GM18907 (cell line): ENCODE results near the gene PIBF1.
A peak's percentile ranks its signal among the peaks of the same experiment; 100 is the strongest.
"Not testable (repeated sequence)": the region's sequence is repeated elsewhere in the genome, so short reads cannot be mapped to it uniquely, and the experiment has no call there.

Source experiments
- ATAC-seq: cut with Tn5 transposase; IDR thresholded peaks from one replicate; pipeline ENCODE4 v1.9.1; 2021; ENCODE audit warnings: mild to moderate bottlenecking, moderate library complexity; ENCODE audit not compliant: unreplicated experiment

PIBF1 gene

DNA sequence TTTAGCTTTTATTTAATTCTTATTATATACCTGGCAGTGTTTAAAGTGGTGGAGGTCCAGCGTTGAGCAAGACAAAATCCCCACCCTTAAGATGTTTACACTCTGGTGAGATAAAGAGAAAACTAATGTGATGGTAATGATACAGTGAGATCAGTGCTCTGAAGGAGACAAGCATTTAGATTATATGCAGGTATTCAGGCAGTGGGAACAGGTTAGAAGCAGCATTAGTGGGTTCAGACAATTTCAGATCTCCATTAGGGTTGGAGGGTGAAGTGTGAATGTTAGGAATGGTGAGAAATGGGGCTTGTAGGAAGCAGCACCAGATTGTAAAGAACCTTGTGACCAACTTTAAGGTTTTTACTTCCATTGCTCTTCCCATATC, 39.0 kb downstream of the PIBF1 start:
- no peak for ATAC-seq

DNA sequence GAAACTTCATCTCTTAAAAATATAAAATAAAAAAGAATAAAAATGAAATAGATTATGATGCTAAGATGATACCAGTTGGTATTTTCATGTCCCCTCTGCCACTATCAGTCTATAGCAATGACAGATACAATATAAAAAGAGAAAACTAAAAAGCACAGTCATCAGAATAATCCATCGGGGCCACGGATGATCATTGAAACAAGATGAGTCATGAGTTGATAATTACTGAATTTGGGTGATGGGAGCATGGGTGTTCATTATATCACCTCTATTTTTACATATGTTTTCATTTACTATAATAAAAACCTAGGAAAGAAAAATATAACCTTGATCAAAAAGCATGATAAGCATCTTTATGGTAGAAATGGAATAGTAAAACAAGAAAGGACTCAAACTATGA, 41.1 kb downstream of the PIBF1 start:
- no peak for ATAC-seq

DNA sequence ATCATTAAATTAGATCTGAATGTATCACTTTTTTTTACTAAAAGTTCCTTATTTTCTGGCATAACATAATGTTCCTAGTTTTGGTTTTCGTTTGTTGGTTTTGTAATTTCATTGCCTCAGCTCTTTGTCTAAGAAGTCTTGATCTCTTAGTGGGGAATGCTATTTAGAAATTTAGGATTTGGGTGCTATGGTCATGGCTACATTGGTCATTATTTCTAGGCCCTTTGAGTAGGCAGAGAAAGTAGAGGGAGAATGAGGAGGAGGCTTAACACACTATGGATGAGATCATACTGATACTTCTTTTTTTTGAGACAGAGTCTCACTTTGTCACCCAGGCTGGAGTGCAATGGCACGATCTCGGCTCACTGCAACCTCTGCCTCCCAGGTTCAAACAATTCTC, 41.8 kb downstream of the PIBF1 start:
- no peak for ATAC-seq

DNA sequence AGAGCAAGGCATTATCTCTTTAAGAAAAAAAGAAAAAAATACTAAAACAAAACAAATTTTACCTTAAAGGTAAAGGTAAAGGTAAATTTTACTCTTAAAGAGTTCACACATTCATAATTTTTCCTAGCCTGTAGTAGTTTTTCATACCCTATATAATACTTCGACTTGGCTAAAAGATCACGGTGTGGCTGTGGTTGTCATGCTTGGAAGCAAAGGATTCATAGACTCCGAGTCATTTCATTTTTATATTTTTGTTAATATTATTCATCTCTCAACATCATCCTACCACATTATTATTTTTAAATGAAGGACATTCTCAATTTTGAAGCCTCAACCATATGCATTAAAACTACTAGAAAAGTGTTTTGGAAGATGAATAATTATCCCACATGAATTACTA, 52.7 kb downstream of the PIBF1 start:
- no peak for ATAC-seq

DNA sequence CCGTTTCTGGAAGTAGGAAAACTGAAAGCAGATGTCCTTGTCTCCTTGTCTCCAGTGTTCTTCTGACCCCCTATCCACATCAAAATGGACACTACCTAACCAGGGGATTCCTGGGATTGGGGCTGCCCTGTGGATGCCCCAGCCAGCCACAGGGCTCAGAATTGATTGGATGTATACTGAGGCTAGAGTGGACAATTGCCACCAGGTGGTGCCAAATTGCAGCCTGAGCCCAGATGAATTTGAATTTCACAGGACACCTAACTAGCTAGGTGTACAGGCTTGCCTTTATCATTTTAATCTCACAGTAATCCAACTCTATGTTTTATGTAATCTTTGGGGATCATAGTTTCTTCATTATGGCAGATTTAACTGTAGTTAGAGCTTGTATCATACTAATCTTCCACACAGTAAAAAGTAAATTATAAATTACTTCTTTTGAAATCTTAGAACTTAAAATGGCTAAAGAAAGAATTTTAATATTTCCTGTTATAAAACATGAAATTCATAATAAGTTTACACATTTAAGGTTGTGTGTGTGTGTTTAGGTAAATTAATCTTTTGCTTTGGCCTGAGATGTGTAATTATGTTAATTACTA, 58.0 kb downstream of the PIBF1 start:
- ATAC-seq, result peak; percentile 94

DNA sequence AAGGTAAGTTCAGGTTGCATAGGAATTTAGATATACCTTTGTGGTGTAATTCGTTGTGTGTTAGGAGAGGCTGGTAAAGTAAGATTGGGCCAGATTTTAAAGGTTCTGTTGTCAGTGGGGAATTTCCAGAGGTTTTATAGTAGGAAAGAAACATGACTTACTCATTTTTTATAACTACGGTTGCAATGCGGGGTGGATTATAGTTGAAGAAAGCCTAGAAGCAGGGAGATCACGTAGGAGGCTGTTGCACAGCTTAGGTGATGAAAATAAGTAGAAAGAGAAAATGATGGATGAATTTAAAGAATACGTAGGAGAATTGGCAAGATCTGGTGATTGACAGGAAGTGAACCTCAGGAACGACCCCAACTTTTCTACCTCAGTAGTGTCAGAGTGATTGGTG, 61.1 kb downstream of the PIBF1 start:
- ATAC-seq, result no peak

DNA sequence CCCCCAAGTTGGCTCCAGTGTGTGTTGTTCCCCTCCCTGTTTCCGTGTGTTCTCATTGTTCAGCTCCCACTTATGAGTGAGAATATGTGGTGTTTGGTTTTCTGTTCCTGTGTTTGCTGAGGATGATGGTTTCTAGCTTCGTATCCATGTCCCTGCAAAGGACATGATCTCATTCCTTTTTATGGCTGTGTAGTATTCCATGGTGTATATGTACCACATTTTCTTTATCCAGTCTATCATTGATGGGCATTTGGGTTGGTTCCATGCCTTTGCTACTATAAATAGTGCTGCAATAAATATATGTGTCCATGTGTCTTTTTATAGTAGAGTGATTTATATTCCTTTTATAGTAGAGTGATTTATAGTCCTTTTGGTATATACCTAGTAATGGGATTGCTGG, 63.2 kb downstream of the PIBF1 start:
- ATAC-seq, result not testable (repeated sequence)

DNA sequence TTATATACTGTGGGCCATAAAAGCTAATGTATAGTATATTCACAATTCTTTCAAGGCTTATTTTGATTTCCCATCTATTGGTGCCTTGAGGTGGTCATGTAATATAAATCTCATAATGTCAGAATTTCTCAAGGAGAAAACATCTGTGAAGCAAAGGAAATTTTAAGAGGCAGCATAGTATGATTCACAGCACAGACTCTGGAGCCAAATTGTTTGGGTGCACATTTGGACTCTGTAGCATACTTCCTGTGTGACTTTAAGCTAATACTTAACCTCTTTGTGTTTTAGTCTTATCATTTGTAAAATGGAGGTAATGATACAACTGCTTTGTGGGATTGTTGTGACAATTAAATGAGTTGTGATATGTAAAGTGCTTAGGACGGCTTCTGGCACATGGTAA, 67.6 kb downstream of the PIBF1 start:
- ATAC-seq, result no peak

DNA sequence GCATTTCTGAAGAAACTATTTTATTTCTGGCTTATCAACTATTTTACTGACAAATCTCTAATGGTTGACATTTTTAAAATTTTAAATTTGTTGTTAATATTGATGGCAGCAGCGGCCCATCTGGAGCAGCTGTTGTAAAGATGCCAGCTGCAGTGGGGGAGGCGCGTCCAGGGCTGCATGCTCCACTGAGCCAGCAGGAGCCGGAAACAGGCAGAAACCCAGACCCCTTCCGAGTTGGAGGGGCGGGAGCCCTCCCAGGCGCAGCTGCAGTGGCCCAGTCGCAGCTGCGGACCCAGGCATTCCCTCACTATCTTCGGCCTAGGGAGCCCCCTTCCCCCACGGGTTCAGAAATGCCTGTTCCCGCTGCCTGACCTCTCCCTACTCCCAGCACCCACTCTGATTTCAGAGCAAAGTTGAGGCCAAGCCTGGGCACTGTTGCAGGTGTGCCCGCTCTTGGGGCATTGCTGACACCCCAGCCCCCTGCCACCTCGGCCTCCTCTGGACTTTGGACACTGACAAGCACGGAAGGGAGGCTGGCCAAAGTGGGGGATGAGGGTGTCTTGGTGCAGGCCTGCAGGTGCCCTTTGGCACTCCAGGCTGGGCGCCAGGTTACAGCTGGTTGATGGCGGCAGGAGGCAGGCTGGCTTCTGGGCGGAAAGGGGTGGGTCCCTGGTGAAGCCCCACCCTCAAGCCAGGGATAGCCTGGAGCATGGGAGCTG, 69.2 kb downstream of the PIBF1 start:
- ATAC-seq, result no peak

DNA sequence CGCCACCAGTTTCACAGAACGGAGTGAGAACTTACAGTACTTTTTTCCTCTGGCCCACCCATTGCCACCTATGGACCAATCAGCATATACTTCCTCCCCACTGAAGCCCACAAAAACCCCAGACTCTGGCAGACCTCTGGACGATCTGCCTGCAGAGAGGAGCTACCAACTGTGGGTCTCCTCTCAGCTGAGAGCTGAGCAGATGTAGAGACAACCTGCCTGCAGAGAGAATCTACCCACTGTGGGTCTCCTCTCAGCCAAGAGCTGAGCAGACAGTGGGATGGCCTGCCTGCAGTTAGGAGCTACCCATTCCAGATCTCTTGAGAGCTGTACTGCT, 69.7 kb downstream of the PIBF1 start:
- no peak for ATAC-seq

DNA sequence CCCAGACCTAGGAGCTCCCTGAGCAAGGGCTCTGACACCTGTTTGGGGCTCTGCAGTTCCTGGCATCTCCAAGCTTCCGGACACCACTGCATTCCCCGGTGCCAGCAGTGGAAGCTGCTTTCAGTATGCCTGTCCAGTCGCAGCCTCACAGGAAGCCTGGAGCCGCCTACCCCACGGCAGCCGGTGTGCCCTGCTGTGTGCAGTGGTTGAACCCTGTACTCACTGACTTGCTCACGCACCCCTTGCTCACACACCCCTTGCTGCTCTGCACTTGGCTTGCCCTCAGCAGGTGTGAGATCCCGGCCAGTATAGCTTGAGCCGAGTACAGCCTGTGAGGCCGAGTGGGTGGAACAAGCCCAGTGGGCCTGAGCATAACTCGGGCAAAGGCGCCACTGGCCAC, 70.3 kb downstream of the PIBF1 start:
- no peak for ATAC-seq

DNA sequence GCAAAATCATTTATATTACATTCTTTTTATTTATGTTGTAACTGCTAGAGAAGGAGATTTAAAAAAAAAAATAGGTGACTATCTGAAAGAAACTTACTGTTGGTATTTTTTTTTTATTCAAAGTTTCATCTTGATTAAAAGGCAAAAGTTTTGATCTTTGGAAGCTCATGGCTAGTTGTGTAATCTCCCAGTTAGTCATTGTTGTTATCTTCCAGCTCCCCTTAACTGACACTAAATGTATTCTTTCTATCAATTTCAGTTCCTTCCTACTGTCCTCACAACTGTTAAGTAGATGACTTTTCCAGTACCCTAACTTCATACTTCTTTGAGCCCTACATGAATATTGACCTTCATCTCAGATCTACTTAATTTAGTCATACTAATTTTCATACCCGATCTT, 71.1 kb downstream of the PIBF1 start:
- no peak for ATAC-seq

DNA sequence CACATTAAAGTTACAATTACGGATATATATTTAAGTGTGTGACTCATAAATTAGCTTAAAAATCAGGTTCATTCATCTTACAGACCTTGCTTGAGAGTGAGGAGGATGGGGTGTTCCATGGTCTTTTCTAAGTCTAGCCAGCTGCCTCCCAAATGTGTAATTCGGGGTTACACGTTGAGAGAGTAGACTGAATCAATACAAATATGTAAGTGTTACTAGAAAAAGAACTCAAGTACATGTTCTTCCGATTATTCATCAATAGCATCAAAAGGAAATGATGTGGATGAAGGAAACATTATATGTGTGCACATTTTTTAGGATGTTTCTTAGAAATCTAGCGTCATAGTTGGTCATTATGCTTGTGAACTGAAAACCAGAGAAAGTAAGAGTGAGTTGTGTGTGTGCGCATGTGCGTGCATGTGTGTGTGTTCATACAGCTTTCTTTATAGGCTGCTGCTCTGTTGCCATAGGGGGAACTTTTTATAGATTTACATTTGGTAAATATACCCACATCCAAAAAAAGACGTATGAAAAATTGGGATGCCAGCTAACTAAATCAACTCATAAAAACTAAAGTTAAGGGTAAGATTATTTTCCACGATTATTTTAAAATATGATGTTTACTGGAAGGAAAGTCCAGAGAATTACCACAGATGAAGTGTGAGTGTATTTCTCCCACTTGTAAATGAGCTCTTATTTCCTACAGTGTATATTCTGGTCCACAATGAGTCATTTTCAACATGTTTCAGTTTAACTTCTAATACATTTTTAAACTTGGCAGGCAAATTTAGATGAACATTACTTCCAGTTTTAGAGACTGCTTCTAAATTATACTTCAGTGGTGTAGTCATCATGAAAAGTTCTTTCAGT, 82.4 kb downstream of the PIBF1 start:
- ATAC-seq, result peak; percentile 86

DNA sequence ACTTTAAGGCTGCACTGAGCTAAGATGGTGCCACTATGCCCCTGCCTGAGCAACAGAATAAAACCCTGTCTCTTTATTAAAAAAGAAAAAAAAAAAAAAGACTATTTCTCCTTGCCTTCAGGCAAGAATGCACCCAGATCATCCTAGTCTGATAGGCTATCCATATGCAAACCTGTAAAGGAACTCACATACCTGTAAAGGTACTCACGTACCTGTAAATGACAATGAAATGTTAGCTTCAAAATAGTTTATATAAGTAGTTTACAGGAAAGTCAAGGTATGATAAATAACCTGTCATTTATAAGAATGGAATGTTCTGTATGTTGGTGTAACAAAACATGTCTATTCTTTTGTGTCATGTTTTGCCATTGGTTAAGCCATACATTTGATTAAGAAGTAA, 86.3 kb downstream of the PIBF1 start:
- ATAC-seq, result no peak

DNA sequence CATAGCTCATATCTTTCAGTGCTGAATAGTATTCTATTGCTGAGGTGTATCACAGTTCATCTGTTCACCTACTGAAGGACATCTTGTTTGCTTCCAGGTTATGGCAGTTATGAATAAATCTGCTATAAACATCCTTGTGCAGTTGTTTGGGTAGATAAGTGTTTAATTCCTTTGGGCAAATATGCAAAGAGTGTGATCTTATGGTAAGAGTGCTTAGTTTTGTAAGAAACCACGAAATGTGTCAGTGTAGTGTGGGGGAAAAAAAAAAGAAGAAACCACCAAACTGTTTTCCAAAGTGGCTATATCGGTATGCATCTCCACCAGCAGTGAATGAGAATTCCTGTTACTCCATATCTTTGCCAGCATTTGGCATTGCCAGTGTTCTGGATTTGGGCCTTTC, 93.3 kb downstream of the PIBF1 start:
- ATAC-seq, result no peak

DNA sequence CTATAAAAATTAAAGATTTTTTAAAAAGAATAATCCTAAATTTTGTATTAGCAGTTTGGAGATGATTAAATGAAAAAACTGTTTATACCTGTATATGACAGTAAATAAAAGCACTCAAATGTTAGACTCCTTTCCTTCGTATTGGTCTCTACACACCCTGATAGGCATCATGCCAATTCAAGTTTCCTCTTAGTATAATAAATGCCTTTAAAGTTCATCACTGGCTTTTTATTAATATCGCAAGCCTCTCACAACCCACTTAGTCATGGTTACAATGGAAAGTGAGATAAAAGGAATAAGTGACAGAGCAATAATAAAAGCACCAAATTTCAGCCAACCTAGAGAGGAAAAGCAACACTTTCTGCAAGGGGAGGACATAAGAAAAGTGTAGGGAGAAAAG, 102.2 kb downstream of the PIBF1 start:
- ATAC-seq, result no peak

DNA sequence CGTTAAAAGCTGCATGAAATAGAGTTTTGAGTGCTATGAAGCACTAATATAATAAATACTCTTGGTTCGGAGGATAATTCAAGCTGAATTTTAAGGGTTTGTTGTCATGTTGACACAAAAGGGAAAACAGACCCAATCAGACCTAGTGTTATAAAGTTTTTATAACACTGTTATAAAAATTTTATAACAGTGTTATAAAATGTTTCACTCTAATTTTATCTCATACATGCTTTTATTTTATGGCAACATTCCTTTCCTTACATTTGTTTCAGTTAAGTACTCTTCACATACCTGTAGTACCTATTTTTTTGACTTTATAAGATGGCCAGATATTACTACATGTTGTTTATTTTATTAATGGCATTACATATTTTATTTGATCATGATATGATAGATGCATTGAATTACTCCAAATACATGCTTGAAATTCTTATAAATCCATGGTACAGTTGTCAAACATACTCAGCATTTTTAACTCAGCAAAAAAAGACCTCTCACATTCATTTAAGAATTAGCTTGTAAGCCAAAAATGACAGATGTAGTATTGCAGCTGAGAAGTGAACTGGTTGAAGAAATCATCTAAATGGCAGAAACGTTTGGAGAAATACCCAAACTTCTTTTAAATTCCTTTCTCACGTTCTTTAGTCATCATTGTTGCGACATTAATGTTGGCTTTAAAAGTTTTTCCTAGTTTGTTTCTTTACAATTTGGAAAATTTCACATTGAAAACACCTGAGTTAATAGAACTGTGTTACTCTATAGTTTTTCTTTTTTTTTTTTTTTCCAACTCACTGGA, 104.5 kb downstream of the PIBF1 start:
- no peak for ATAC-seq

DNA sequence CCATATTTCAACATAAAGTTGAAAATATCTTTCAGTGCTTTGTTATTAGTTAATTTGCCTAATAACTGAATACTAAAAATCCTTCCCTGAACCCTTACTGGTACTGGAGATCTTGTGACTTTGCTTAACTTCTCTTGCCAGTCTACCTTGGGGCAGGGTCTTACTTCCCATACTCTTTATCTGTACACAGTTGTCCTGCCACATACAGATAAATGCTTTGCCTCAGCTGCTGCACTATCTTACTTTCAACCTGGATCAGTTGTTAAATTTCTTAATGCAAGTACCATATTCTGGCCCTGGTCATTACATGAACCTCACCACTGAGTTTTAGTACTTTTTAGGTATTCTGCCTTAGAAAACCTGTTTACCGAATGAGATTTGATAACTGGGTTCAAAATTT, 107.6 kb downstream of the PIBF1 start:
- no peak for ATAC-seq

DNA sequence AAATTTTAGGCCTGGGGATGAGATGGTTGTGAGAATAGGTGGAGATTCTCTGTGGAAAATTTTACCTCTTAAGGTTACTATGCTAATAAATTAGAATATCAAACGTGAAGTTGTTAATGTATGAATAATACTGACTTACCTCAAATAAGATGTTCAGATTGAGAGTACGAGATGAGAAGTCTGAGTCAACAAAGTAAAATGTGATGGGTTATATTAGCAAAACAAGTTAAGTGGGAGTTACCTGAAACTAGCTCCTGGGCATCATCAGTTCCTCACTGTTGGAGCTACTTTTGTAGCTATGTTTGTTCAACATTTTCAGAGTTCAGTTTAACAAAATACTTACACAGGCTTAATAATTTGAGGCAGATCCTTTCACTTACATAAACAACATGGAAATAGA, 108.6 kb downstream of the PIBF1 start:
- ATAC-seq, result no peak

DNA sequence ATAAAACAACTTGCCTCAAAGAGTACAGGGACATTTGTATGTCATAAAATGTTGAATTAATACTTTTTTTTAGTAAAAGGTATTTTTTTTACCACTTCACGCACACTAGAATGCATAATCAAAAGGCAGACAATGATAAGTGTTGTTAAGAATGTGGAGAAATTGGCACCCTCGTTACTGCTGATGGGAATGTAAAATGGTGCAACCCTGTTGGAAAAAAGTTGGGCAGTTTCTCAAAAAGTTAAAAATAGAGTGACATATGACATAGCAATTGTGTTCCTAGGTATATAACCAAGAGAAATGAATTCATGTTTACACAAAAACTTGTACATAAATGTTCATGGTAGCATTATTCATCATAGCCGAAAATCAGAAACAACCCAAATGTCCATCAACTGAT, 109.5 kb downstream of the PIBF1 start:
- no peak for ATAC-seq

DNA sequence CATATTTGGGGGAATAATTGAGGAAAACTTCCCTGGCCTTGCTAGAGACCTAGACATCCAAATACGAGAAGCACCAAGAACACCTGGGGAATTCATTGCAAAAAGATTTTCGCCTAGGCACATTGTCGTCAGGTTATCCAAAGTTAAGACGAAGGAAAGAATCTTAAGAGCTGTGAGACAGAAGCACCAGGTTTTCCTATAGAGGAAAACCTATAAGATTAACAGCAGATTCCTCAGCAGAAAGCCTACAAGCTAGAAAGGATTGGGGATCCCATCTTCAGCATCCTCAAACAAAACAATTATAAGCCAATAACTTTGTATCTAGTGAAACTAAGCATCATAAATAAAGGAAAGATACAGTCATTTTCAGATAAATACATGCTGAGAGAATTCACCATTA, 114.9 kb downstream of the PIBF1 start:
- no peak for ATAC-seq
